ENCODE measurements around the gene COL5A1. TPM values are rescaled to one million over a fixed set of nuclear protein-coding genes. Genes with fewer than 3 reads are reported as not detected.

Gene COL5A1
- total and polyA plus RNA-seq, 4 donors: 12.2 to 169 (median 65.4) TPM

DNA sequence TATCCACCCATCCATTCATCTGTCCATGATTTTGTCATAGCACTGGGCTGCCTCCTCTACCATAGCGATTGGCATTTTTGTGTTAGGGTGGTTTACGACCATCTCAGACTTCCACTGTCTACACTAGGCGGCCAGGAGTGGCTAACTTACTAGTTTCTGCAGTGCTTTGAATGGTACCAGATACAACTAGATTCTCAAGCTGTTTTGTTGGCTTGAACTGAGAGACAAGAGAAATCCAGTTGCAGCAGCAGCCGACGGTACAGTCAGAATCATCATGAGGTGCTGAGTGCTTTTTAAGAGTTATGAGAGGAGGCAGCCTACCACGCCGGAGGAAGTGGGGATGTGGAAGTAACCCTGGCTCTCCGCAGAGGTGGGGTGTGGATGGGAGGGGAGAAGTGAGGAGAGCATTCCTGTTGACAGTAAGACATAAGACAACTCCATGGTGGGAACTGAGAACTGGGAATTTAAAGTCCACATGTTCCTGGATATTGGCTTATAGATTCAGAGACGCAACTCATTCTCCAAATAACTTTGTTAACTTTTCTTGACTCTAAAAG is 27.9 kb downstream of the COL5A1 start:
- peak in 2 of 3 donors; percentile 25 to 31 for DNase-seq
- no peak overlapping the region for H3K27ac ChIP-seq (ENCODE audit: low read depth in 1 of 2, low read length in 1 of 2)
- 59 to 69% methylated on average over 9 of the region's 9 CpGs for WGBS, 2 donors

DNA sequence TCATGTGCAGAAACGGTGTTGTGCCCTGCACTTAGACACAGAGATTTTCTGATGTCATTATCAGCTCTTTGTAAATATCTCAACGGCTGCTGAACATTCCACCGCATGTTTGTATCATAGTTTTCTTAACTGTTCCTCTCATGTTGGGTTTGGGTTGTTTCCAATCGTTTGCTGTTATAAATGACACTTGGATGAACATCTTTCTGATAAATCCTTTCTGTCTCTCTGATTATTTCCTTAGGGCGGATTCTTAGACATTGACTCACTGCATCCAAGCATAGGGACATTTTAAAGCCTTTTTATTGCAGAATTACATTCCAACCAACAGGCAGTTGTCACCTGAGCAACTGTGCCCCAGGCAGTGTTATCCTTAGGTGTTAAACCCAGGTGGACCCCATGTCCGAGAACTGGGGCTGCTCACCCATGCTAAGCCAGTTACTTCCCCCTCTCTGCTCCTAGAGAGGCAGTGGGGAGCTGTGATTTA is 28.5 kb downstream of the COL5A1 start:
- Histone ChIP-seq H3K36me3 (ENCODE audit: control insufficient read depth in 4 of 4, insufficient read depth in 4 of 4, low read length in 4 of 4) (peaks cover 0 to 5% (median 1%) of the 10 kb centered on the region in 4 donors), H3K27me3 (ENCODE audit: control insufficient read depth in 3 of 3, insufficient read depth in 3 of 3, low read length in 2 of 3) (no peaks in the 10 kb centered on the region), H3K4me3 (no peak overlapping the region), H3K9me3 (ENCODE audit: control insufficient read depth in 4 of 4, insufficient read depth in 3 of 4, low read length in 3 of 4) (peaks cover 0 to 6% (median 0%) of the 10 kb centered on the region in 4 donors), H3K9ac (ENCODE audit: insufficient read depth in 1 of 2, low read length in 2 of 2) (no peak overlapping the region), H3K27ac (ENCODE audit: low read depth in 1 of 2, low read length in 1 of 2) (no peak overlapping the region), H3K4me1 (ENCODE audit: control insufficient read depth in 5 of 5, insufficient read depth in 5 of 5, low read length in 5 of 5) (peaks cover 0 to 10% (median 7%) of the 10 kb centered on the region in 5 donors)
- TF ChIP-seq, protein P1, sequence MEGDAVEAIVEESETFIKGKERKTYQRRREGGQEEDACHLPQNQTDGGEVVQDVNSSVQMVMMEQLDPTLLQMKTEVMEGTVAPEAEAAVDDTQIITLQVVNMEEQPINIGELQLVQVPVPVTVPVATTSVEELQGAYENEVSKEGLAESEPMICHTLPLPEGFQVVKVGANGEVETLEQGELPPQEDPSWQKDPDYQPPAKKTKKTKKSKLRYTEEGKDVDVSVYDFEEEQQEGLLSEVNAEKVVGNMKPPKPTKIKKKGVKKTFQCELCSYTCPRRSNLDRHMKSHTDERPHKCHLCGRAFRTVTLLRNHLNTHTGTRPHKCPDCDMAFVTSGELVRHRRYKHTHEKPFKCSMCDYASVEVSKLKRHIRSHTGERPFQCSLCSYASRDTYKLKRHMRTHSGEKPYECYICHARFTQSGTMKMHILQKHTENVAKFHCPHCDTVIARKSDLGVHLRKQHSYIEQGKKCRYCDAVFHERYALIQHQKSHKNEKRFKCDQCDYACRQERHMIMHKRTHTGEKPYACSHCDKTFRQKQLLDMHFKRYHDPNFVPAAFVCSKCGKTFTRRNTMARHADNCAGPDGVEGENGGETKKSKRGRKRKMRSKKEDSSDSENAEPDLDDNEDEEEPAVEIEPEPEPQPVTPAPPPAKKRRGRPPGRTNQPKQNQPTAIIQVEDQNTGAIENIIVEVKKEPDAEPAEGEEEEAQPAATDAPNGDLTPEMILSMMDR (IDR thresholded peaks at IDR 0.05; ENCODE audit: control extremely low read depth, extremely low read depth): no peak
- ATAC-seq (ENCODE audit: insufficient read depth, low FRiP score): no peak
- DNase-seq: peak in 2 of 3 donors; percentile 40 to 59
- WGBS, 2 donors: 59 to 75% methylated on average over 6 of the region's 6 CpGs

More for the DNA sequence above, 27.9 kb downstream of the COL5A1 start:
- Histone ChIP-seq H3K4me3 (no peak overlapping the region), H3K9ac (ENCODE audit: insufficient read depth in 1 of 2, low read length in 2 of 2) (no peak overlapping the region), H3K36me3 (ENCODE audit: control insufficient read depth in 4 of 4, insufficient read depth in 4 of 4, low read length in 4 of 4) (peaks cover 0 to 5% (median 2%) of the 10 kb centered on the region in 4 donors), H3K27me3 (ENCODE audit: control insufficient read depth in 3 of 3, insufficient read depth in 3 of 3, low read length in 2 of 3) (no peaks in the 10 kb centered on the region), H3K9me3 (ENCODE audit: control insufficient read depth in 4 of 4, insufficient read depth in 3 of 4, low read length in 3 of 4) (peaks cover 0 to 5% (median 0%) of the 10 kb centered on the region in 4 donors), H3K4me1 (ENCODE audit: control insufficient read depth in 5 of 5, insufficient read depth in 5 of 5, low read length in 5 of 5) (peaks cover 0 to 10% (median 7%) of the 10 kb centered on the region in 5 donors)
- ATAC-seq (ENCODE audit: insufficient read depth, low FRiP score): no peak
- TF ChIP-seq, protein P1 (IDR thresholded peaks at IDR 0.05; ENCODE audit: control extremely low read depth, extremely low read depth): no peak

DNA sequence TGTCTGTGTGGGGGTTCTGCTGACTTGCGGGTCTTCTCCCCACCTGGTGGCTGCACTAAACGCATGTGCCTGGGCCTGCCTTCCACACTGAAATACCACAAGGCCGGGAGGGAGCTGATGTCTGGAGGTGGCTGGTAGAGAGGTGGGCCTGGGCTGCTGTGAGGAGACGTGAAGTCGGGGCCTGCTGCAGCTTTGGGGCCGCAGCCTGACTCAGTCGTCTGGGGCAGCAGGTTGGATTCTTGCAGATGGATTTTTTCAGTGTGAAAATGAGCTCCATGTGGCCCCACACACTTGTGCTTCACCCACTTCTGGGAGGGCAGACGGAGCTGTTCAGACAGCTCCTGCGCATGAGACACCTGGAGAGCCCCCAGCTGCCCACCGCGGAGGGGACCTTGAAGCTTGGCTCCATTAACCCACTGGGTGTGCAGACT is 29.3 kb downstream of the COL5A1 start:
- ATAC-seq (ENCODE audit: insufficient read depth, low FRiP score) (no peak), DNase-seq (no peak)
- no peaks in the 10 kb centered on the region for H3K27me3 ChIP-seq (ENCODE audit: control insufficient read depth in 3 of 3, insufficient read depth in 3 of 3, low read length in 2 of 3)
- 87 to 94% methylated on average over 11 of the region's 11 CpGs for WGBS, 2 donors
- no peak overlapping the region for H3K4me3 ChIP-seq
- H3K9me3 ChIP-seq (ENCODE audit: control insufficient read depth in 4 of 4, insufficient read depth in 3 of 4, low read length in 3 of 4): peaks cover 0 to 13% (median 2%) of the 10 kb centered on the region in 4 donors
- H3K36me3 ChIP-seq (ENCODE audit: control insufficient read depth in 4 of 4, insufficient read depth in 4 of 4, low read length in 4 of 4): peaks cover 0 to 5% (median 1%) of the 10 kb centered on the region in 4 donors
- no peak overlapping the region for H3K9ac ChIP-seq (ENCODE audit: insufficient read depth in 1 of 2, low read length in 2 of 2)
- TF ChIP-seq, protein P1 (IDR thresholded peaks at IDR 0.05; ENCODE audit: control extremely low read depth, extremely low read depth): no peak
- no peak overlapping the region for H3K27ac ChIP-seq (ENCODE audit: low read depth in 1 of 2, low read length in 1 of 2)
- peaks cover 0 to 10% (median 7%) of the 10 kb centered on the region in 5 donors for H3K4me1 ChIP-seq (ENCODE audit: control insufficient read depth in 5 of 5, insufficient read depth in 5 of 5, low read length in 5 of 5)

All from lung (tissue), 12 donors.